ENCODE data around the gene SNX8. TPM values are rescaled to one million over a fixed set of nuclear protein-coding genes. Genes with fewer than 3 reads are reported as not detected.
A peak's percentile ranks its signal among the peaks of the same experiment; 100 is the strongest.

The SNX8 gene
- total and polyA plus RNA-seq, 2 of the 13 experiments (the other 11 are each of a cell fraction or from before 2014, with no cell fraction given): 20.6 to 45.2 TPM

- TF ChIP-seq ZNF235 (CRISPR knock-in tag; IDR thresholded peaks at IDR 0.05; ENCODE audit: borderline replicate concordance): peak; percentile 33; the same call in 1 of the 2 replicates
- no peak for TF ChIP-seq ZNF841 (CRISPR knock-in tag; IDR thresholded peaks at IDR 0.05; ENCODE audit: borderline replicate concordance)
- peak; percentile 61; the same call in 1 of the 2 replicates for TF ChIP-seq IRX3 (CRISPR knock-in tag; IDR thresholded peaks at IDR 0.05; ENCODE audit: borderline replicate concordance, low read depth)
- 0 out of 2 replicates have a peak, but pooled peaks have one; percentile 14 for TF ChIP-seq RXRA (CRISPR knock-in tag; IDR thresholded peaks at IDR 0.05)
- TF ChIP-seq TBX3 (IDR thresholded peaks at IDR 0.05; ENCODE audit: borderline replicate concordance): no peak
- no peak for TF ChIP-seq NR2F1 (CRISPR knock-in tag; IDR thresholded peaks at IDR 0.05)
- no peak for TF ChIP-seq PRMT3 (CRISPR knock-in tag; IDR thresholded peaks at IDR 0.05; ENCODE audit: borderline replicate concordance, low read depth)
- peak; percentile 17; the same call in 1 of the 2 replicates for TF ChIP-seq ZNF264 (CRISPR knock-in tag; IDR thresholded peaks at IDR 0.05)
- TF ChIP-seq ZNF678 (CRISPR knock-in tag; IDR thresholded peaks at IDR 0.05): no peak
- no peak for TF ChIP-seq ZMAT5 (CRISPR knock-in tag; IDR thresholded peaks at IDR 0.05; ENCODE audit: borderline replicate concordance, low read depth)
- TF ChIP-seq GPN1 (CRISPR knock-in tag; IDR thresholded peaks at IDR 0.05; ENCODE audit: borderline replicate concordance): no peak
- TF ChIP-seq ZBTB38 (CRISPR knock-in tag; IDR thresholded peaks at IDR 0.05): no peak
- TF ChIP-seq SIN3A (IDR thresholded peaks at IDR 0.05; ENCODE audit: borderline replicate concordance, low read depth, low read length): 0 out of 2 replicates have a peak, but pooled peaks have one; percentile 41
- TF ChIP-seq ZNF674 (CRISPR knock-in tag; IDR thresholded peaks at IDR 0.05; ENCODE audit: low read depth): no peak
- TF ChIP-seq ATAD3A (CRISPR knock-in tag; IDR thresholded peaks at IDR 0.05): no peak
- 0 out of 2 replicates have a peak, but pooled peaks have one; percentile 34 for TF ChIP-seq KMT2B (CRISPR knock-in tag; IDR thresholded peaks at IDR 0.05)
- TF ChIP-seq ZNF432 (CRISPR knock-in tag; IDR thresholded peaks at IDR 0.05; ENCODE audit: borderline replicate concordance): no peak
- no peak for TF ChIP-seq ZNF24 (IDR thresholded peaks at IDR 0.05)
- TF ChIP-seq HMG20B (CRISPR knock-in tag; conservative IDR thresholded peaks at IDR 0.05): no peak
- TF ChIP-seq JDP2 (CRISPR knock-in tag; IDR thresholded peaks at IDR 0.05; ENCODE audit: borderline replicate concordance): no peak
- no peak for TF ChIP-seq ZNF619 (CRISPR knock-in tag; IDR thresholded peaks at IDR 0.05)
- no peak for TF ChIP-seq ZNF318 (CRISPR knock-in tag; IDR thresholded peaks at IDR 0.05)
These were observed 82.1 kb downstream of the SNX8 start (continued) for GRCh38 chr7:2231992-2232765.

Measured in HepG2 (cell line).